NOMO-1 treated with DMSO at 0.1 percent for 48 hours (cell line): ENCODE results near the gene FBXL22.
"Not testable (repeated sequence)": the region's sequence is repeated elsewhere in the genome, so short reads cannot be mapped to it uniquely, and the experiment has no call there.

Experiments
- DNase-seq: peaks from one replicate; lab custom pipeline; 2025; ENCODE audit not compliant: unreplicated experiment; lab: John Stamatoyannopoulos, UW

Gene FBXL22

DNA sequence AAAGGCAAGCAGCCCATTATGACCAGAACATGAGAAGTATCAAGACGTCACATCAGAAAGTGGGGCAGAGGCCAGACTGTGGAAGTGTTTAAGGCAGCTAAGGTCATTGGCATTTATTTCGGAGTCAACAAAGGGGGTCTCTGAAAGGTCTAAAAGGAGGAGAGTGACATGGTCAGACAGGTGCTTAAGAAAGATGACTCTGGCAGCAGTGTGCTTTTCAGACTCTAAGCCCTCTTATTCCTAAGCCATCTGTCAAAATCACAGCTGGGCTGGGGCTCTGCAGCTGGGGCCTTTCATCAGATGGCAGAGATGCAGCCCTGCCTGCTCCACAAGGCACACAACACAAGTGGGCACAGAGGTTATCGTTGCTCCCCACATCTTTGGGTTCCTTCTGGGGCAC lies 14.0 kb downstream of the FBXL22 start:
- DNase-seq: no peak

DNA sequence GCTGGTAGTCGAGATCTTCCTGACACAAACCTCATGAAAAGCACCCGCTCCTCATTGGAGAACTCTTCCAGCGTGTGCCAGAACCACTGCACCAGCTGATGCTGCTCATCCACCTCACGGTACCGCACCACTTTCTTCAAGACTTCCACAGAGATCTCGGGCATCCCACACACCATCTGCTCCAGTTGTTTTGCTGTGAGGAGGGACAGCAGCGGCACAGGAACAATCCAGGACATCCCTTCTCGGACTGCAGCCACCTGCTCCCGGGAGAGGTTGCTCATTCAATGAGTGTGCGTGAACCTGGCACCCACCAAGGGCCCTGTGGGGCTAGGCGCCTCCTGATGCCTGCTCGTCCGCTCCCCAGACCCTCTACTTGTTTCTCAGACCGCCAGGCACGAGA lies 15.1 kb downstream of the FBXL22 start:
- no peak for DNase-seq

DNA sequence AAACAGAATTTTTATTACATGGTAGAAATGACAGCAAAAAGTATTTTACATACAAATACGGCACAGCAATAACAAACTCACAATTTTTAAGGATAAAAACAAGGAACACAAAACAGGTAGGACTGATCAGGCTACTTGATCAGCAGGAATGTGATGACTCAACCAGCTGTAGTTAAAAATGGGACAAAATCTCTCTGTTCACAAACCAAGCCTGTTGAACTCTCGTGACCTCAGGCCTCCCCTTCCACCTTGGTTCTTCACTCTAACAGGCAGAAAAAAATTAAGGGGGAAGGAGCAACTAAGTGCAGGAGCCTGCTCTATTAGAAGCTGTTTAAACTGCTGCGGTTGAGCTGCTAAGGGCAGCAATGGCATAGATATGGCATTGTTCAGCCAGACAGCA lies 18.7 kb downstream of the FBXL22 start:
- DNase-seq: no peak

DNA sequence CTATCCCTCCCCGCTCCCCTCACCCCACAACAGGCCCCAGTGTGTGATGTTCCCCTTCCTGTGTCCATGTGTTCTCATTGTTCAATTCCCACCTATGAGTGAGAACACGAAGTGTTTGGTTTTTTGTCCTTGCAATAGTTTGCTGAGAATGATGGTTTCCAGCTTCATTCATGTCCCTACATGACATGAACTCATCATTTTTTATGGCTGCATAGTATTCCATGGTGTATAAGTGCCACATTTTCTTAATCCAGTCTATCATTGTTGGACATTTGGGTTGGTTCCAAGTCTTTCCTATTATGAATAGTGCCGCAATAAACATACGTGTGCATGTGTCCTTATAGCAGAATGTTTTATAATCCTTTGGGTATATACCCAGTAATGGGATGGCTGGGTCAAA lies 20.0 kb downstream of the FBXL22 start:
- not testable (repeated sequence) for DNase-seq

DNA sequence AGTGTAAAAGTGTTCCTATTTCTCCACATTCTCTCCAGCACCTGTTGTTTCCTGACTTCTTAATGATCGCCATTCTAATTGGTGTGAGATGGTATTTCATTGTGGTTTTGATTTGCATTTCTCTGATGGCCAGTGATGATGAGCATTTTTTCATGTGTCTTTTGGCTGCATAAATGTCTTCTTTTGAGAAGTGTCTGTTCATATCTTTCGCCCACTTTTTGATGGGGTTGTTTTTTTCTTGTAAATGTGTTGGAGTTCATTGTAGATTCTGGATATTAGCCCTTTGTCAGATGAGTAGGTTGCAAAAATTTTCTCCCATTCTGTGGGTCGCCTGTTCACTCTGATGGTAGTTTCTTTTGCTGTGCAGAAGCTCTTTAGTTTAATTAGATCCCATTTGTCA lies 20.4 kb downstream of the FBXL22 start:
- DNase-seq: not testable (repeated sequence)

DNA sequence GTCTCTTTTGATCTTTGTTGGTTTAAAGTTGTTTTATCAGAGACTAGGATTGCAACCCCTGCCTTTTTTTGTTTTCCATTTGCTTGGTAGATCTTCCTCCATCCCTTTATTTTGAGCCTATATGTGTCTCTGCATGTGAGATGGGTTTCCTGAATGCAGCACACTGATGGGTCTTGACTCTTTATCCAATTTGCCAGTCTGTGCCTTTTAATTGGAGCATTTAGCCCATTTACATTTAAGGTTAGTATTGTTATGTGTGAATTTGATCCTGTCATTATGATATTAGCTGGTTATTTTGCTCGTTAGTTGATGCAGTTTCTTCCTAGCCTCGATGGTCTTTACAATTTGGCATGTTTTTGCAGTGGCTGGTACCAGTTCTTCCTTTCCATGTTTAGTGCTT lies 23.6 kb downstream of the FBXL22 start:
- not testable (repeated sequence) for DNase-seq

DNA sequence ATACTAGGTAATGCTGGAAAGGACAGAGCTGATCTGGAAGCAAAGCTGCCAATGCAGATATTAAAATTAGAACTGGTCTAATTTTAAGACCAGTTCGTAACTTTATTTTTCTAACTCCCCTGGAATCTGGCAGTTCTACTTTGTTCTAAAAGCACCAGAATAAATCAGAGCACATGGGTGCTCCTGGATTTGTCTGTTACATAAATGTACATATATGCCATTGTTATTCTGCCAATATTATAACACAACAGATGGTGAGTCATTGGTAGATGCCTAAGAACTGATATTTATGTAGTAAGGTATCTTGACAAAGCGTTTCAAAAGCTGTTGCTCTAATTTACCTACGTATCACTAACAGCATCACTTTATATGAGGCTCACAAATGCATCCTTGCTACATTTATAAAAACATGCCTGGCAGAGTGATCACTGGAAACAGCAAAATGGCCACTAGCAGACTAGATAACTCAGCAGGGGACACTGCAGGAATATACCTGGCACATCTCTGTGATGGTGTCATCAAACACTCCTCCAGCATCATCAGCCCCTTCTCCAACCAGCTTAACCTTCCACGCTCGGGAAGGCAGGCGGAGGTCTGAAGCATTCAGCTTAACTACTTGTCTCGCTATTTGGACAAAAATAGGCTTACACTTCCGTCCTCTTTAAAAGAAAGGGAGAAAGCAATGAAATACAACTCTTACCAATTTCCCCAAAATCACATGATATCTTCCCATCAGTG lies 26.2 kb downstream of the FBXL22 start:
- no peak for DNase-seq

DNA sequence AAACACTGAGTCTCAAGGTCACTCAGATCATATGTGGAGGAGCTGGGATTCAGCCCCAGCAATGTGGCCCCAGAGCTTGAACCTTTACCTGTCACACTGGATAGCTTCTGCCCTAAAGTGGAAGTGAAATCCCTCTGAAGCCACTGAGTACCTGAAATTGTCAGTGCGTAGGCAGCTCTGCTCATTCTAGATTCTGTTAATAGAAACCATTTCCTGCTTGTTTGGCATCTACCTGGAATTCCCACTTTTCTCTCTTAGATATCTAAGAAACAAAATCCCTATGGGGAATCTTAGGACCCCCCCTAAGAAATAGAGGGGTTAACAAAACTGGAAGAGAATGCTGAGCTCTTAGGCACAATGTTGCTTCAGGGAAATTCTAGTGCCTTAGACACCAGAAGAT lies 29.8 kb downstream of the FBXL22 start:
- DNase-seq: no peak

DNA sequence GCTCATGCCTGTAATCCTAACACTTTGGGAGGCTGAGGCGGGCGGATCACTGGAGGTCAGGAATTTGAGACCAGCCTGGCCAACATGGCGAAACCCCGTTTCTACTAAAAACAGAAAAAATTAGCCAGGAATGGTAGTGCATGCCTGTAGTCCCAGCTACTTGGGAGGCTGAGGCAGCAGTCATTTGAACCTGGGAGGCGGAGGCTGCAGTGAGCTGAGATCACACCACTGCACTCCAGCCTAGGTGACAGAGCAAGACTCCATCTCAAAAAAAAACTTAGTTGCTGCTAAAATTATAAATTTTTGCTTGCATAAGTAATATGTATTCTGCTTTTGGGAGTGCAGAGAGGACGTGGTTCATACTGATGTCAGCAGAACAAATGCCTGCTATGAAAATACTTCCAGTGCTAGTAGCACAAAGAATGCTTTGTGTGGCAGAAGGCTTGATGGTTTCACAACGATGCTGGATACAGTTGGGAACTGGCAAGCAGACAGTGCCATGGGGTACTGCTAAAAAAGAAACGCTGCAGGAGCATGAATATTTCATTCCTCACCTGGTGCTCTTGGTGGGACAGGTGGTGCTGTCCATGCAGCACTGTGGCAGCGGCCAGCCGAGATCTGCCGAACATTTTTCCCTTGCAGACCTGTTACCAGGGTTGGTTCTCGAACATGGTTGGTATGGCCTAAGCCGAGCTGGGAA lies 31.1 kb downstream of the FBXL22 start:
- DNase-seq: no peak

DNA sequence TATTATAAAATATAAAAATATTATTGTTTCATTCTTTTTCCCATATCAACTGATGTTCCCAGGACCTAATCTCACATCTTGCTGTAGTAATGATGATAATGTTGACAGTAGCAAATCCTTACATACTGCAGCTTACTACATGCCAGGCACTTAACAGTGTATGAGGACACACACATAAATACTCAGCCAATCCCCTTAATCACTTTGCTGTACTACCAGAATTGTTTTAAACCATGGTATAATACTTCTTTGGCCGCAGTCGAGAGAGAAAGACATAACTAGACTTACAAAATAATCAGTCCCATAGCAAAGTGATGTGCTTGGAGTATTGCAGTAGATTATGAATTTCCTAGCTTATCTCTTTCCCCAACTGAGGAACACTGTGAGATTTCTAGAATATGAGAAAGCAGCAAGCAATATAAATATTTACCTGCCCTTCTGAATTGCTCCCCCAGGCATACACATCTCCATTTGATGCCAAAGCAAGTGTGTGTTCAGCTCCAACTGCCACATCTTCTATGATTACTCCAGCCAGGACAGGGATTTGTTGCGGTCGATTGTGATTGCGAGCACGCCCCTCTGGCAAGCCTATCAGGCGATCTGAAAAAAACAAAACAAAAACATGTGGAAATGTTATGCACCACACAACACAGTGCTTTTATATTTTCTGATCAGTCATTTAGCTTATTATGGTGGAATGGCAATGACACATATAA lies 33.0 kb downstream of the FBXL22 start:
- DNase-seq: no peak

DNA sequence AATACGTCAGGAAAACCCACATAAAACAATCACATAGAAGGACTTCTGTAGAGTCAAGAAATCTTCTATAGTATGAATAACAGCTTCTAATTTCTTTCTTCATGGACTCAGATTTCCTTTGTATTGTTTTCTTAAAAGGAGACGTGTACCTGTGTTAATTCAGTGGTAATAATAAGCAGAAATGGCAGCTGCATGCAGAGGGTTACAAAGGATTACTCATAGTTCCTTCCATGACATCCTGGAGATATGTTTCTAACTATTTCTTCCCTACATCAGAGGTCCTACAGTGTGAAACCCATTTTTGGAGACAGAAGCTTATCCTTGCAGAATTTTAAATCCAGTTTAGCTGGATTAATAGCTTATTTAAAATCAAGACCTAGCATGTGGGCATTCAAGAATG lies 36.1 kb downstream of the FBXL22 start:
- no peak for DNase-seq

DNA sequence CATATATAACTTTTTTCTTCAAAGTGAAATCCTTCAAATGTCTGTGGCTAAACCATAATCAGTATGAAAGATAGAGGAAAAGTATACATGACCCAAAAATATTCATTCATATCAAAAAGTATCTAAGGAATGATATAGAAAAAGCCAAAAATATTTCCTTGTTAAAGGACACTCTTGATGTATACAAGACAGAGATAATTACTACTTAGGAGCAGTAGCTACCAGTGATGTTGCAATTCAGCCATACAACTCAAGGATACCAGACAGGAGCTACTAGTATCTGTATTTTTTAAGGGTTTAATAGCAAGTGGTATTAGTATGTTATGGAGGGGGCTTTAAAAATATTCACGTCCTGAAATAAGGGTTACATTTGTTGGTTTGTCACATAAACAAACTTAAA lies 37.0 kb downstream of the FBXL22 start:
- no peak for DNase-seq

DNA sequence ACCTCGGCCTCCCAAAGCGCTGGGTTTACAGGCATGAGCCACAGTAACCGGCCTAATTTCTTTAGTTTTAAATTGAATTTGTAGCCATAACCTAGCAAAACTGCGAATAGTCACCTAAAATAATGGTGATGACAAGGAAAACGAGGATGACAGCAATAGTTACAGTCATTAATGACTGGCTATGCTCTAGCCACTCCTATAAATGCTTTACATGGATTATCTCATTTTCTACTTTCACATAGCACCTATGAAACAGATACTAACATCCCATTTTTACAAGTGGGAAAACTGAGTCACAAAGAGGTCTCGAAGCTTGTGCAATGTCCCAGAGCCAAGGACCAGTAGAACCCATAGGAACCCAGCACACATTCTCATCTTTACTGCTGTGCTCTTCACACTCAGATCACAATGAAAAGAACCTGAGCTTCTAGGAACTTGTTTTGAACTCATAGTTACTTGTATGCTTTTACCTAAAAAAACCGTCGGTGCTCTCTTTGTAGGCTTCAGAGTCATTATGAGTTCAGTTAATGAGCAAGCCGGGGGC lies 39.4 kb downstream of the FBXL22 start:
- no peak for DNase-seq

DNA sequence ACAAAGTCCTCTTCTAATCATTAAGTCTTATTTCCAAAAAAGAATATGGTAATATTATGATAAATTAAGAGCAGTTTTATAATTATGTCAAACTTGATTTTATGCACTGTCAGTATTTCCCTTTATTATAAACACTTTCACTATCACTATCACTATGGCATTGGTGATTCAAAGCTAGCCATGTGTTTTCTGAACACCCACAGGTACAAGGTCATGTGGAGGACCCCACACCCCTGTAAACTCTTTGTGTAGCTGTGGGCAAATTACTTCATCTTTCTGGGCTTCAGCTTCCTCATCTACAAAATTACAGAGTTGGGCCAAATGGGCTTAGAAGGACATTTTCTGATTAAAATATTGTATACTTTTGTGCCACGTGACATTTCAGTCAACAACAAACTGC lies 41.7 kb downstream of the FBXL22 start:
- no peak for DNase-seq

DNA sequence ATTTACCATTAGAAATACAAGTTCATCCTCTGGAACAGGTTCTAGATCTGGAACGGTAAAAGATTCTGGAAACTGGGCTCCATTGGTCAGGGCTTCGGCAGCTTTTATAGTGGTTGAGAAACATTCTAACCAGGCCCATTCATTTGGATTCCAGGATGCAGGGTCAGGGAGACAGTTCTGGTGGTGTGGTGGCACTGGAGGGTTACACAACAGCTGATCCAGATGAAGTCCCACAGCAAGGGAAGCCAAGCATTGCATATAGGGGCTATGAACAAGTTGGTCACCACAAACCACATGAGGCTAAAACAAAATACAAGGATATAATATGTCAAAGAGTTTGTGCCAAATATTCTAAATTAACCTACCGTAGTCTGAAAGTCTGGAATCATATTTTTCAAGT lies 43.0 kb downstream of the FBXL22 start:
- DNase-seq: no peak
